ENCODE data around the gene RNF214.

The RNF214 gene

GRCh38 chr11:117188620-117189081 lies 43.8 kb upstream of the RNF214 start:
- TF ChIP-seq CTCF (IDR thresholded peaks at IDR 0.05): no peak

GRCh38 chr11:117189191-117189940 lies 43.1 kb upstream of the RNF214 start:
- TF ChIP-seq CTCF (IDR thresholded peaks at IDR 0.05): no peak

GRCh38 chr11:117189941-117190544 lies 42.4 kb upstream of the RNF214 start:
- no peak for TF ChIP-seq CTCF (IDR thresholded peaks at IDR 0.05)

- no peak for TF ChIP-seq CTCF (IDR thresholded peaks at IDR 0.05)
Measured at GRCh38 chr11:117191680-117192400, 40.6 kb upstream of the RNF214 start.

GRCh38 chr11:117192401-117192875 lies 40.0 kb upstream of the RNF214 start:
- no peak for TF ChIP-seq CTCF (IDR thresholded peaks at IDR 0.05)

- no peak for TF ChIP-seq CTCF (IDR thresholded peaks at IDR 0.05)
Measured at GRCh38 chr11:117193130-117194020, 39.1 kb upstream of the RNF214 start.

- TF ChIP-seq CTCF (IDR thresholded peaks at IDR 0.05): no peak
Measured at GRCh38 chr11:117194267-117194666, 38.2 kb upstream of the RNF214 start.
